GM23248 (cell line): ENCODE data around the gene MMP17.

ENCODE experiments used
- EZH2 ChIP-seq: fragments of 200-600 bp; sonication (generic); IDR thresholded peaks from 2 replicates; pipeline ENCODE4 v1.6.1; 2018; ENCODE audit warnings: antibody characterized with exemption, mild to moderate bottlenecking; ENCODE audit not compliant: insufficient read depth, poor library complexity, severe bottlenecking
- EZH2phosphoT487 ChIP-seq: fragments of 200-600 bp; sonication (generic); IDR thresholded peaks from 2 replicates; pipeline ENCODE4 v1.6.1; 2018; ENCODE audit warnings: antibody characterized with exemption, moderate library complexity, mild to moderate bottlenecking, low read depth; ENCODE audit not compliant: insufficient read depth

DNA sequence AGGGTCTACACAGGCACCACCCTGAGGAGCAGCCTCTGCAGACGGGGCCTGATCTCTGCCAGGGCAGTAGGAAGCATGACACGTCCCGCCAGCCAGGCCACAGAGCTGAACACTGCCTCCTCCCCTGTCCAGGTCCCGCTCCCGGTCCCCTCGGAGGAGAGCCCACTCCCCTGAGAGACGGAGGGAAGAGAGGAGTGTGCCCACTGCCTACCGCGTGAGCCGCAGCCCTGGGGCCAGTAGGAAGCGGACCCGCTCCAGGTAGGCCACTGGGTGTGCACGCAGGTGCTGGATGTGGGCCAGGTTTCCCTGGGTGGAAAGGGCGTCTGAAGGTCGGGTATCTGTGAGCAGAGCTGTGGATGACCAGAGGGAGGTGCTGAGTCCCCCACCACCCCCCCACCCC is 41.9 kb upstream of the MMP17 start:
- TF ChIP-seq EZH2 (no peak), EZH2phosphoT487 (no peak)
